Neural progenitor cell (in vitro differentiated cells): ENCODE results near the gene TNFRSF11A. TPM values are rescaled to one million over a fixed set of nuclear protein-coding genes. Genes with fewer than 3 reads are reported as not detected.

Source experiments
- DNase-seq: peaks from one replicate; pipeline ENCODE4 v3.0.0-alpha.2; 2016; ENCODE audit warnings: low spot score
- H2AFZ ChIP-seq: fragments of 200-600 bp; sonication (generic); replicated peaks from 2 replicates; pipeline ENCODE4 v1.6.1; 2016; ENCODE audit warnings: antibody characterized with exemption
- H3F3A ChIP-seq: fragments of 200-600 bp; sonication (generic); 2 replicates; pipeline ENCODE4 v1.6.1; 2016; ENCODE audit warnings: antibody characterized with exemption, low read depth
- H3K27ac ChIP-seq: fragments of 200-600 bp; sonication (generic); 2 replicates; pipeline ENCODE4 v1.5.1; 2016; ENCODE audit warnings: mild to moderate bottlenecking
- H3K27me3 ChIP-seq: fragments of 200-600 bp; sonication (generic); 2 replicates; pipeline ENCODE4 v1.6.1; 2016; ENCODE audit warnings: mild to moderate bottlenecking, moderate library complexity
- H3K36me3 ChIP-seq: fragments of 200-600 bp; sonication (generic); 2 replicates; pipeline ENCODE4 v1.5.1; 2016
- H3K4me1 ChIP-seq: fragments of 200-600 bp; sonication (generic); 2 replicates; pipeline ENCODE4 v1.6.1; 2016; ENCODE audit warnings: mixed run types
- H3K4me2 ChIP-seq: fragments of 200-600 bp; sonication (generic); 2 replicates; pipeline ENCODE4 v1.6.1; 2016
- H3K4me3 ChIP-seq: fragments of 200-600 bp; sonication (generic); 2 replicates; pipeline ENCODE4 v1.5.1; 2016
- H3K79me2 ChIP-seq: fragments of 200-600 bp; sonication (generic); 2 replicates; pipeline ENCODE4 v1.6.1; 2016; ENCODE audit warnings: low read depth
- H3K9ac ChIP-seq: fragments of 200-600 bp; sonication (generic); 2 replicates; pipeline ENCODE4 v1.6.1; 2016
- H3K9me3 ChIP-seq: fragments of 200-600 bp; sonication (generic); 2 replicates; pipeline ENCODE4 v1.5.1; 2016; ENCODE audit warnings: low read depth
- H4K20me1 ChIP-seq: fragments of 200-600 bp; sonication (generic); 2 replicates; pipeline ENCODE4 v1.6.1; 2016; ENCODE audit warnings: low read depth
- H3K27ac Mint-ChIP-seq: 3 replicates; pipeline ENCODE4 v1.8.0; 2021; ENCODE audit warnings: mixed read lengths
- H3K27me3 Mint-ChIP-seq: 2 replicates; pipeline ENCODE4 v1.8.0; 2022; ENCODE audit warnings: low read depth, mild to moderate bottlenecking, inconsistent platforms, moderate library complexity, mixed read lengths; ENCODE audit not compliant: insufficient read depth
- H3K36me3 Mint-ChIP-seq: 3 replicates; pipeline ENCODE4 v1.8.0; 2021; ENCODE audit warnings: mixed read lengths
- H3K4me1 Mint-ChIP-seq: 3 replicates; pipeline ENCODE4 v1.8.0; 2021; ENCODE audit warnings: mixed read lengths
- H3K4me3 Mint-ChIP-seq: 3 replicates; pipeline ENCODE4 v1.8.0; 2021; ENCODE audit warnings: mild to moderate bottlenecking, moderate library complexity, mixed read lengths
- H3K9me3 Mint-ChIP-seq: 3 replicates; pipeline ENCODE4 v1.8.0; 2020; ENCODE audit warnings: mixed read lengths
- EZH2 ChIP-seq: fragments of 200-600 bp; sonication (generic); IDR thresholded peaks from 2 replicates; pipeline ENCODE4 v1.6.1; 2017; ENCODE audit warnings: antibody characterized with exemption, mild to moderate bottlenecking, moderate library complexity
- EZH2phosphoT487 ChIP-seq: fragments of 200-600 bp; sonication (generic); IDR thresholded peaks from 2 replicates; pipeline ENCODE4 v1.6.1; 2017; ENCODE audit warnings: antibody characterized with exemption
- total RNA-seq: library from RNA; depleted of rRNA; stranded (reverse); fragments of >200 nt; gene quantifications from 2 replicates; pipeline ENCODE4 v1.2.3, GENCODE V29; 2015; ENCODE audit warnings: low replicate concordance
- TF ChIP-seq, protein P1 (sequence below): fragments of 200-600 bp; sonication (generic); IDR thresholded peaks from 2 replicates; pipeline ENCODE4 v1.5.1; 2017; ENCODE audit warnings: antibody characterized with exemption, mild to moderate bottlenecking

The TNFRSF11A gene
- total RNA-seq, 1 donor from 2014 or later, result 0.47 TPM

DNA sequence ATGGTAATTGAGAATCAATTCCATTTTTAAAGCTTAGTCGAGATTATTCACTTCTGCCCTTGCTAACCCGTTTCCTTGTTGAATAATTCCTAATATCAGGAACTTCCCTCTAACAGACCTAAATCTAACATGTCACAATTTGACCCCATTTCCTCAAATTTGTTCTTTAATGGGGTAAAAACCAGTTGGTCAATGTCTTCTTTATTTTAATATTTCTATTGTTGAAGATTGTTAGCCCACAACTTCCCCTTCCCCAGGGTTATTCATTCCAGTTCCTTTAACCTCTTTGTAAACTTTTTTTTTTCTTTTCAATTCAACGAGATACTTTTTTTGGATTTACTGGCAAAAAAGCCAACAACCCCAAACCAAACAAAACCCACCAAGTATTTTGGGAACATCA is 7.3 kb downstream of the TNFRSF11A start:
- peaks cover 27% of the 10 kb centered on the region for H3K27me3 Mint-ChIP-seq
- H3K4me3 Mint-ChIP-seq, result no peak overlapping the region
- Histone ChIP-seq H2AFZ (no peak overlapping the region), H3K9me3 (no peaks in the 10 kb centered on the region), H3K27ac (no peak overlapping the region), H3K4me3 (no peak overlapping the region), H3F3A (no peaks in the 10 kb centered on the region), H3K4me2 (no peak overlapping the region), H3K36me3 (no peaks in the 10 kb centered on the region), H3K79me2 (no peaks in the 10 kb centered on the region), H3K4me1 (no peaks in the 10 kb centered on the region), H4K20me1 (no peaks in the 10 kb centered on the region), H3K9ac (no peak overlapping the region), H3K27me3 (peaks cover 21% of the 10 kb centered on the region)
- no peak for DNase-seq
- TF ChIP-seq EZH2phosphoT487, result no peak
- TF ChIP-seq EZH2, result no peak
- TF ChIP-seq, protein P1, sequence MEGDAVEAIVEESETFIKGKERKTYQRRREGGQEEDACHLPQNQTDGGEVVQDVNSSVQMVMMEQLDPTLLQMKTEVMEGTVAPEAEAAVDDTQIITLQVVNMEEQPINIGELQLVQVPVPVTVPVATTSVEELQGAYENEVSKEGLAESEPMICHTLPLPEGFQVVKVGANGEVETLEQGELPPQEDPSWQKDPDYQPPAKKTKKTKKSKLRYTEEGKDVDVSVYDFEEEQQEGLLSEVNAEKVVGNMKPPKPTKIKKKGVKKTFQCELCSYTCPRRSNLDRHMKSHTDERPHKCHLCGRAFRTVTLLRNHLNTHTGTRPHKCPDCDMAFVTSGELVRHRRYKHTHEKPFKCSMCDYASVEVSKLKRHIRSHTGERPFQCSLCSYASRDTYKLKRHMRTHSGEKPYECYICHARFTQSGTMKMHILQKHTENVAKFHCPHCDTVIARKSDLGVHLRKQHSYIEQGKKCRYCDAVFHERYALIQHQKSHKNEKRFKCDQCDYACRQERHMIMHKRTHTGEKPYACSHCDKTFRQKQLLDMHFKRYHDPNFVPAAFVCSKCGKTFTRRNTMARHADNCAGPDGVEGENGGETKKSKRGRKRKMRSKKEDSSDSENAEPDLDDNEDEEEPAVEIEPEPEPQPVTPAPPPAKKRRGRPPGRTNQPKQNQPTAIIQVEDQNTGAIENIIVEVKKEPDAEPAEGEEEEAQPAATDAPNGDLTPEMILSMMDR, result no peak
- H3K27ac Mint-ChIP-seq, result no peak overlapping the region
- H3K9me3 Mint-ChIP-seq, result no peaks in the 10 kb centered on the region
- H3K4me1 Mint-ChIP-seq, result peaks cover 12% of the 10 kb centered on the region
- no peaks in the 10 kb centered on the region for H3K36me3 Mint-ChIP-seq

DNA sequence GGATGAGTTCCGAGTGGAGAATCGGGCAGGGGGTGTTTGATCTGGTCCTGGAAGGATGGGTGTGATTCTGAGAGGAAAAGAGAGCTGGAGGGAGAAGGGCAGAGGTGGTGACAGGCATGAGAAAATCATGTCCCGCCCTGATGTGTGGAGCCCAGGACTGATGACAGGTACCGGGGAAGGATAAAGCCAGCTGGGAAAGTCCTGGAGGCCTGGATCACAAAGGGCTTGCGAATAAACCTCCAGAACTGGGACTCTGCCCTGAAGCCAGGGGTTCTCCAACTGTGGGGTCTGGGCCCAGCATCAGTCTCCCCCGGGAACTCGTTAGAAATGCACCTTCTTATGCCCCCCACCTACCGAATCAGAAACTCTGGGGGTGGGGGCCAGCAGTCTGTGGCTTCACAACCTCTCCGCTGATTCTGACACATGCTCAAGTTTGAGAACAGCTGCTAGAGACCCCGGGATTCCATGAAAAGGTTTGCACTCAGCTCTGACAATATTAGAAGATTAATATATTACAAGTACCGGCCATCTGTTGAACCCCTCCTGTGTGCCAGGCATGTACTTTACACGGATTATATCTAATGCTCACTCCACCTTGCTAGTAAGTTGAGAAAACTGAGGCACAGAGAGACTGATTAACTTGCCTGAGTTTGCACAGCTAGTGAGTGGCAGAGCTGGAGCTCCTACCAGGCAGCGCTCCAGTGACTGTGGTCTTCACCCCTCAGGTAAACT is 8.0 kb downstream of the TNFRSF11A start:
- TF ChIP-seq, protein P1, result no peak
- no peak for TF ChIP-seq EZH2
- no peak for TF ChIP-seq EZH2phosphoT487
- H2AFZ ChIP-seq, result no peak overlapping the region
- H3K9ac ChIP-seq, result no peak overlapping the region
- peaks cover 14% of the 10 kb centered on the region for H3K27me3 ChIP-seq
- peaks cover under 1% of the 10 kb centered on the region for H3K4me1 ChIP-seq
- no peaks in the 10 kb centered on the region for H3K9me3 Mint-ChIP-seq
- H3K27ac Mint-ChIP-seq, result no peak overlapping the region
- H3K36me3 Mint-ChIP-seq, result no peaks in the 10 kb centered on the region
- no peaks in the 10 kb centered on the region for H3K36me3 ChIP-seq
- H3K4me1 Mint-ChIP-seq, result peaks cover 12% of the 10 kb centered on the region
- no peaks in the 10 kb centered on the region for H3K79me2 ChIP-seq
- H3K4me3 Mint-ChIP-seq, result no peak overlapping the region
- no peak overlapping the region for H3K27ac ChIP-seq
- no peak for DNase-seq
- no peak overlapping the region for H3K4me2 ChIP-seq
- H3K9me3 ChIP-seq, result no peaks in the 10 kb centered on the region
- no peaks in the 10 kb centered on the region for H4K20me1 ChIP-seq
- H3F3A ChIP-seq, result peaks cover 3% of the 10 kb centered on the region
- H3K4me3 ChIP-seq, result no peak overlapping the region
- H3K27me3 Mint-ChIP-seq, result peaks cover 20% of the 10 kb centered on the region

DNA sequence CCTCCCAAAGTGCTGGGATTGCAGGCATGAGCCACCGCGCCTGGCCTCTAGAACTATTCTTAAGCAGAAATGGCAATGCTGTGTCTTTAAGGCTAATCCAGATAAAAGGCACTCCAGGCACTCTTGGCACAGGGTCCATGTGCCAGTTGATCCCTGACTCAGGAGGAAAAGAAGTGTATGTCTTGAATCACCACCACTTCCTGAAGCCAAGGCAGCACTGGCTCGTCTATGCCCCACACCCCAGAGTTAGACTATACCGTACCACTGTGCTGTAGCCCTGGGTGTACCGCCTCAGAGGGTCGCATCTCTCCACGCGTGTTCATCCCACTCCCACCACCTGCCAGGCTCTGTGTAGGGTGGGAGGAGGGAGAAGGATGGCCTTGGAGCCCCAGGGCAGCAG is 9.0 kb downstream of the TNFRSF11A start:
- Histone ChIP-seq H3K27ac (no peak overlapping the region), H2AFZ (no peak overlapping the region), H3K79me2 (no peaks in the 10 kb centered on the region), H3K36me3 (no peaks in the 10 kb centered on the region), H3F3A (peaks cover 11% of the 10 kb centered on the region), H3K4me1 (peaks cover 11% of the 10 kb centered on the region), H3K9me3 (no peaks in the 10 kb centered on the region), H4K20me1 (no peaks in the 10 kb centered on the region), H3K9ac (no peak overlapping the region), H3K4me3 (no peak overlapping the region), H3K4me2 (no peak overlapping the region), H3K27me3 (peaks cover 5% of the 10 kb centered on the region)
- Mint-ChIP-seq H3K27ac (no peak overlapping the region), H3K4me3 (no peak overlapping the region), H3K36me3 (no peaks in the 10 kb centered on the region), H3K27me3 (peaks cover 17% of the 10 kb centered on the region), H3K4me1 (peaks cover 19% of the 10 kb centered on the region), H3K9me3 (no peaks in the 10 kb centered on the region)
- no peak for DNase-seq
- TF ChIP-seq EZH2, result no peak
- TF ChIP-seq, protein P1, result no peak
- no peak for TF ChIP-seq EZH2phosphoT487
